A549 (cell line): ENCODE results near the gene RCBTB2. TPM values are rescaled to one million over a fixed set of nuclear protein-coding genes. Genes with fewer than 3 reads are reported as not detected.
A peak's percentile ranks its signal among the peaks of the same experiment; 100 is the strongest.

ENCODE experiments used
- ATAC-seq, 2 experiments: fragments of 200-7000 bp in 1 of 2; fragments of >200 bp in 1 of 2; cut with Nextera tagmentation in 1 of 2; cut with Tn5 transposase in 1 of 2; 3 replicates each; pipeline versions ENCODE4 v1.8.0 to v1.9.1; 2018 to 2020; ENCODE audit warnings: mild to moderate bottlenecking in 1 of 2, moderate library complexity in 1 of 2
- CTCF ChIA-PET: fragments of 300-600 bp; sonication (Branson Sonifier 250); formaldehyde crosslinking; extraction: SDS; loops from one replicate; lab custom pipeline; 2021; ENCODE audit warnings: antibody characterized with exemption, inconsistent platforms; lab: Yijun Ruan, JAX
- POLR2A ChIA-PET: fragments of 350-600 bp; formaldehyde crosslinking; extraction: SDS; loops from one replicate; lab custom pipeline; 2021; ENCODE audit warnings: antibody characterized with exemption, inconsistent platforms; lab: Yijun Ruan, JAX
- DNase-seq, 2 experiments: peaks; one replicate each; pipeline versions ENCODE4 v3.0.0 to v3.0.0-alpha.2; 2011 to 2016; ENCODE audit warnings: low read depth in 1 of 2, low spot score in 1 of 2
- FAIRE-seq: peaks from 2 replicates; lab custom pipeline; 2011; peaks lifted over from hg19 to GRCh38; lab: Jason Lieb, UNC
- H3K27ac ChIP-seq, 2 experiments: fragments of >200 bp; sonication (Bioruptor Twin); formaldehyde crosslinking; 3 replicates each; pipeline ENCODE4 v1.5.1; 2016 to 2017
- H3K4me1 ChIP-seq: fragments of >200 bp; sonication (Bioruptor Twin); formaldehyde crosslinking; 3 replicates; pipeline ENCODE4 v1.6.1; 2016
- H3K4me2 ChIP-seq: fragments of >200 bp; sonication (Bioruptor Twin); formaldehyde crosslinking; 3 replicates; pipeline ENCODE4 v1.6.1; 2016
- H3K4me3 ChIP-seq: fragments of >200 bp; sonication (Bioruptor Twin); formaldehyde crosslinking; 3 replicates; pipeline ENCODE4 v1.5.1; 2016
- H3K9me3 ChIP-seq: fragments of >200 bp; sonication (Bioruptor Twin); formaldehyde crosslinking; 3 replicates; pipeline ENCODE4 v1.6.1; 2016
- CBX2 ChIP-seq: fragments of 200-600 bp; sonication (generic); IDR thresholded peaks from 2 replicates; pipeline ENCODE4 v1.6.1; 2016; ENCODE audit warnings: low read depth, mild to moderate bottlenecking, borderline replicate concordance
- CEBPB ChIP-seq, 2 experiments: fragments of >200 bp in 1 of 2; sonication (Bioruptor Twin) in 1 of 2; formaldehyde crosslinking in 1 of 2; IDR thresholded peaks; 2 replicates each; pipeline ENCODE4 v1.6.1; 2012 to 2016
- CHD4 ChIP-seq: fragments of 200-600 bp; sonication (generic); IDR thresholded peaks from 2 replicates; pipeline ENCODE4 v1.6.1; 2016; ENCODE audit warnings: antibody characterized with exemption, mild to moderate bottlenecking, borderline replicate concordance
- FOXS1 ChIP-seq: fragments of 250-450 bp; sonication (Bioruptor Pico); IDR thresholded peaks from 2 replicates; pipeline ENCODE4 v1.5.0; 2020; ENCODE audit warnings: mild to moderate bottlenecking, moderate library complexity
- HEYL ChIP-seq: fragments of 250-450 bp; sonication (Bioruptor Pico); IDR thresholded peaks from 2 replicates; pipeline ENCODE4 v1.8.0; 2021; ENCODE audit warnings: mild to moderate bottlenecking, moderate library complexity
- HOXB5 ChIP-seq: fragments of 250-450 bp; sonication (Bioruptor Pico); IDR thresholded peaks from 2 replicates; pipeline ENCODE4 v1.5.0; 2020; ENCODE audit warnings: mild to moderate bottlenecking, moderate library complexity
- KDM1A ChIP-seq: fragments of 200-600 bp; sonication (generic); IDR thresholded peaks from 2 replicates; pipeline ENCODE4 v1.6.1; 2016; ENCODE audit warnings: low read depth, mild to moderate bottlenecking
- MAFK ChIP-seq: fragments of 450-650 bp; IDR thresholded peaks from 2 replicates; pipeline ENCODE4 v1.6.1; 2014; ENCODE audit not compliant: partially characterized antibody
- MYC ChIP-seq: IDR thresholded peaks from 2 replicates; pipeline ENCODE4 v1.6.1; 2012; ENCODE audit warnings: mild to moderate bottlenecking, inconsistent platforms, low read length, improper control_type of control experiment, borderline replicate concordance
- POLR2A ChIP-seq: IDR thresholded peaks from 2 replicates; pipeline ENCODE4 v1.6.1; 2012; ENCODE audit warnings: mild to moderate bottlenecking, low read length
- RARB ChIP-seq: fragments of 250-450 bp; sonication (Bioruptor Pico); IDR thresholded peaks from 2 replicates; pipeline ENCODE4 v1.8.0; 2021; ENCODE audit warnings: mild to moderate bottlenecking, moderate library complexity
- RCOR1 ChIP-seq: fragments of 150-350 bp; IDR thresholded peaks from 2 replicates; pipeline ENCODE4 v1.6.1; 2014; ENCODE audit warnings: antibody characterized with exemption, low read length, low read depth
- WGBS: methylation state at CpG from one replicate; pipeline ENCODE4 v1.1.6; 2017; ENCODE audit errors: missing lambda C conversion rate; 5-methylcytosine and 5-hydroxymethylcytosine counted together
- polyA plus RNA-seq, 4 experiments: library from polyadenylated mRNA; depleted of rRNA in 3 of 4; stranded (reverse); fragments of >200 nt; fragmentation: RNase III in 1 of 4; extraction: RNeasy Plus Mini Kit Qiagen cat#74134 plus additional on column Dnase treatment in 1 of 4; gene quantifications; 2 replicates in 3 of 4; 3 replicates in 1 of 4; pipeline ENCODE4 v1.2.3, GENCODE V29; 2011 to 2017
- TF ChIP-seq, protein P1 (sequence below): fragments of 450-650 bp; IDR thresholded peaks from 2 replicates; pipeline ENCODE4 v1.6.1; 2014; ENCODE audit warnings: antibody characterized with exemption
- TF ChIP-seq, protein P2 (sequence below): fragments of 250-450 bp; sonication (Bioruptor Pico); IDR thresholded peaks from 2 replicates; pipeline ENCODE4 v1.5.0; 2020; ENCODE audit warnings: low read depth, mild to moderate bottlenecking, moderate library complexity
- TF ChIP-seq, protein P3 (sequence below): fragments of 200-600 bp; sonication (generic); IDR thresholded peaks from 2 replicates; pipeline ENCODE4 v1.6.1; 2016; ENCODE audit warnings: antibody characterized with exemption, mild to moderate bottlenecking, moderate library complexity

RCBTB2 gene
- polyA plus RNA-seq, 2 of the 4 experiments (the other 2 are of a cell fraction): 1.1 to 2.0 TPM

DNA sequence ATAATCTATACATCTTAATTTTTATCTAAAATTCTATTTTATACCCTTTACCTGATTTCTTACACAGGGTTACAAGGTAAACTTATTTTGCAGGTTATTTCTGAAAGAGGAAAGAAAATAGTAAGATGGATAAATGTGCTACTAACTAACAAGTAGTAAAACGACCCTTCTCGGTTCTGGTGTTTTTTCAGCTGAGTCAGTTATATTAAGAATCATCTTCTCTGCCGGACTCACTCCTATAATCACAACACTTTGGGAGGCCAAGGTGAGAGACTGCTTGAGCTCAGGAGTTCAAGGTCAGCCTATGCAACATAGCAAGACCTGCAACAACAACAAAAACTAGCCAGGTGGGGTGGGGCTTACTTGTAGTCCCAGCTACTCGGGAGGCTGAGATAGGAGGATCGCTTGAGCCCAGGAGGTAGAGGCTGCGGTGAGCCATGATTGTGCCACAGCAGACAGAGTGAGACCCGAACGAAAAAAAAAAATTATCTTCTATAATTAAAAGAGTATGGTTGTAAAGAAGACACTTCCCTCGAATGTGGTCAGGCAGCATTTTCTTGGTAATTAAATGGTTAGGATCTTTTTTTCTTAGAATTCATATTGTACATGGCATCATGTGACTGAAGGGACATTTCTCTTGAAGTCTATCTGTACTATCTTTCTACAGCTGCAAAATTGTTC, 27.9 kb upstream of the RCBTB2 start:
- POLR2A ChIA-PET: interaction anchor here (1.5 kb wide), 1 partner anchor 28 kb away, joined by 4 read pairs; no protein-coding TSS in a partner anchor
- H3K4me2 ChIP-seq: no peak overlapping the region
- WGBS: 86% methylated on average over 9 of the region's 9 CpGs

DNA sequence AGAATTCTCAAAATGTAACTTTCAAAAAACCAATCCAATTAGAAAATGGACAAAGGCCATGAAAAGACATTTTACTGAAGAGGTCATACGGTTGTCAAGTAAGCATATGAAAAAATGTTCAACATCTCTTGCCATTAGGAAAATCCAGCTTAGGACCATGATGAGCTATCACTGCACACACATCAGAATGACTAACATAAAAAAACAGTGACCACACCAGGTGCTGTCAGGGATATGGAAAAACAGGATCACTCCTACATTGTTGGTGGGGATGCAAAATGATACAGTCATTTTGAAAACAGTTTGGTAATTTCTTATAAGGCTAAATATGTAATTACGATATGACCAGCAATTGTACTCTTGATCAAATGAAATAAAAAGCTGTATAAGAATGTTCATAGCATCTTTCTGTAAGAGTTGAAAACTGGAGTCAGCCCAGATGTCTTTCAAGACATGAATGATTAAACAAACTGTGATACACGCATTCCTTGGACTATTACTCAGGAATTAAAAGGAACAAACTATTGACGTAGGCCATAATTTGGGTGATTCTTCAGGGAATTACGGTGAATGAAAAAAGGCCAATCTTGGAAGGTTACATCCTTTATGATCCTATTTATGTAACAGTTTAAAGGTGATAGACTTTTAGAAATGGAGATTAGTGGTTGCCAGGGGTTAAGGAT, 26.9 kb upstream of the RCBTB2 start:
- H3K27ac ChIP-seq: no peak overlapping the region
- POLR2A ChIA-PET: no interaction called here
- H3K4me2 ChIP-seq: no peak overlapping the region

More for the DNA sequence above, 27.9 kb upstream of the RCBTB2 start:
- ATAC-seq (no peak), DNase-seq (no peak), FAIRE-seq (no peak)
- Histone ChIP-seq H3K27ac (no peak overlapping the region), H3K4me1 (no peaks in the 10 kb centered on the region), H3K4me3 (no peak overlapping the region), H3K9me3 (no peaks in the 10 kb centered on the region)
- CTCF ChIA-PET: interaction anchor here (1.8 kb wide), 1 partner anchor 209 kb away, joined by 4 read pairs; no protein-coding TSS in a partner anchor
- TF ChIP-seq RARB: no peak
- TF ChIP-seq CEBPB (IDR thresholded peaks at IDR 0.05): no peak
- TF ChIP-seq MAFK: peak; percentile 44
- TF ChIP-seq, all 56 proteins: peak for 1

DNA sequence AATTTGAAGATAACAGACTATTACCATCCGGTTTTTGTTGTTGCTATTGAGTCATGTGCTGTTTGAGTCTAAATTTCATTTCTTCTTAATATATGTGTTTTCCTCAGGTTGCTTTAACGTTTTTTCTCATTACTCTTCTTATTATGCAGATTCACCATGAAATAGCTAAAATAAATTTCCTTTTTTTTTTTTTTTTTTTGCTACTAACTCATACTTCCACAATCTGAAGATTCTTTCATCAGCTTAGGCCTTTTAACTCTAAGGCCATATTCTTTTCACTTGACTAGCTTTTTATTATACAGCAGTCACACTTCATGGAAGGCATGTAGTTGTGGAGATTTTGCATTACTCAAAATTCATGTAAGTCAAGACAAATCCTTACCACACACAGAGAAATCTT, 23.9 kb upstream of the RCBTB2 start:
- ATAC-seq (no peak), DNase-seq (no peak), FAIRE-seq (no peak)
- H3K4me3 ChIP-seq: no peak overlapping the region
- no peaks in the 10 kb centered on the region for H3K4me1 ChIP-seq
- POLR2A ChIA-PET: no interaction called here
- H3K27ac ChIP-seq: no peak overlapping the region
- 43% methylated on average over 2 of the region's 2 CpGs for WGBS
- CTCF ChIA-PET: no interaction called here
- H3K9me3 ChIP-seq: peaks cover 8% of the 10 kb centered on the region; the same call in 1 of the 3 replicates
- TF ChIP-seq, protein P1, sequence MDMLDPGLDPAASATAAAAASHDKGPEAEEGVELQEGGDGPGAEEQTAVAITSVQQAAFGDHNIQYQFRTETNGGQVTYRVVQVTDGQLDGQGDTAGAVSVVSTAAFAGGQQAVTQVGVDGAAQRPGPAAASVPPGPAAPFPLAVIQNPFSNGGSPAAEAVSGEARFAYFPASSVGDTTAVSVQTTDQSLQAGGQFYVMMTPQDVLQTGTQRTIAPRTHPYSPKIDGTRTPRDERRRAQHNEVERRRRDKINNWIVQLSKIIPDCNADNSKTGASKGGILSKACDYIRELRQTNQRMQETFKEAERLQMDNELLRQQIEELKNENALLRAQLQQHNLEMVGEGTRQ: no peak
- TF ChIP-seq MYC (no peak), POLR2A (no peak)
- TF ChIP-seq, protein P2, sequence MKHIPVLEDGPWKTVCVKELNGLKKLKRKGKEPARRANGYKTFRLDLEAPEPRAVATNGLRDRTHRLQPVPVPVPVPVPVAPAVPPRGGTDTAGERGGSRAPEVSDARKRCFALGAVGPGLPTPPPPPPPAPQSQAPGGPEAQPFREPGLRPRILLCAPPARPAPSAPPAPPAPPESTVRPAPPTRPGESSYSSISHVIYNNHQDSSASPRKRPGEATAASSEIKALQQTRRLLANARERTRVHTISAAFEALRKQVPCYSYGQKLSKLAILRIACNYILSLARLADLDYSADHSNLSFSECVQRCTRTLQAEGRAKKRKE (CRISPR knock-in tag): no peak
- no peak overlapping the region for H3K4me2 ChIP-seq

More for the DNA sequence above, 26.9 kb upstream of the RCBTB2 start:
- TF ChIP-seq HEYL (CRISPR knock-in tag) (no peak), HOXB5 (no peak), MYC (no peak), RCOR1 (no peak), CBX2 (no peak), CHD4 (no peak), FOXS1 (no peak), KDM1A (no peak)
- TF ChIP-seq, protein P3, sequence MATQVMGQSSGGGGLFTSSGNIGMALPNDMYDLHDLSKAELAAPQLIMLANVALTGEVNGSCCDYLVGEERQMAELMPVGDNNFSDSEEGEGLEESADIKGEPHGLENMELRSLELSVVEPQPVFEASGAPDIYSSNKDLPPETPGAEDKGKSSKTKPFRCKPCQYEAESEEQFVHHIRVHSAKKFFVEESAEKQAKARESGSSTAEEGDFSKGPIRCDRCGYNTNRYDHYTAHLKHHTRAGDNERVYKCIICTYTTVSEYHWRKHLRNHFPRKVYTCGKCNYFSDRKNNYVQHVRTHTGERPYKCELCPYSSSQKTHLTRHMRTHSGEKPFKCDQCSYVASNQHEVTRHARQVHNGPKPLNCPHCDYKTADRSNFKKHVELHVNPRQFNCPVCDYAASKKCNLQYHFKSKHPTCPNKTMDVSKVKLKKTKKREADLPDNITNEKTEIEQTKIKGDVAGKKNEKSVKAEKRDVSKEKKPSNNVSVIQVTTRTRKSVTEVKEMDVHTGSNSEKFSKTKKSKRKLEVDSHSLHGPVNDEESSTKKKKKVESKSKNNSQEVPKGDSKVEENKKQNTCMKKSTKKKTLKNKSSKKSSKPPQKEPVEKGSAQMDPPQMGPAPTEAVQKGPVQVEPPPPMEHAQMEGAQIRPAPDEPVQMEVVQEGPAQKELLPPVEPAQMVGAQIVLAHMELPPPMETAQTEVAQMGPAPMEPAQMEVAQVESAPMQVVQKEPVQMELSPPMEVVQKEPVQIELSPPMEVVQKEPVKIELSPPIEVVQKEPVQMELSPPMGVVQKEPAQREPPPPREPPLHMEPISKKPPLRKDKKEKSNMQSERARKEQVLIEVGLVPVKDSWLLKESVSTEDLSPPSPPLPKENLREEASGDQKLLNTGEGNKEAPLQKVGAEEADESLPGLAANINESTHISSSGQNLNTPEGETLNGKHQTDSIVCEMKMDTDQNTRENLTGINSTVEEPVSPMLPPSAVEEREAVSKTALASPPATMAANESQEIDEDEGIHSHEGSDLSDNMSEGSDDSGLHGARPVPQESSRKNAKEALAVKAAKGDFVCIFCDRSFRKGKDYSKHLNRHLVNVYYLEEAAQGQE: no peak
- TF ChIP-seq, protein P2 (CRISPR knock-in tag): no peak
- ATAC-seq (peak in 1 of 2 experiments; percentile 60; a peak in 2 of 6 replicates), FAIRE-seq (no peak), DNase-seq (no peak)
- Histone ChIP-seq H3K9me3 (peaks cover 5% of the 10 kb centered on the region; the same call in 1 of the 3 replicates), H3K4me3 (no peak overlapping the region), H3K4me1 (no peaks in the 10 kb centered on the region)
- CTCF ChIA-PET: no interaction called here
- 36% methylated on average over 5 of the region's 5 CpGs for WGBS
